Measurements from ENCODE around the gene SETD1B.
A peak's percentile ranks its signal among the peaks of the same experiment; 100 is the strongest.

The SETD1B gene

DNA sequence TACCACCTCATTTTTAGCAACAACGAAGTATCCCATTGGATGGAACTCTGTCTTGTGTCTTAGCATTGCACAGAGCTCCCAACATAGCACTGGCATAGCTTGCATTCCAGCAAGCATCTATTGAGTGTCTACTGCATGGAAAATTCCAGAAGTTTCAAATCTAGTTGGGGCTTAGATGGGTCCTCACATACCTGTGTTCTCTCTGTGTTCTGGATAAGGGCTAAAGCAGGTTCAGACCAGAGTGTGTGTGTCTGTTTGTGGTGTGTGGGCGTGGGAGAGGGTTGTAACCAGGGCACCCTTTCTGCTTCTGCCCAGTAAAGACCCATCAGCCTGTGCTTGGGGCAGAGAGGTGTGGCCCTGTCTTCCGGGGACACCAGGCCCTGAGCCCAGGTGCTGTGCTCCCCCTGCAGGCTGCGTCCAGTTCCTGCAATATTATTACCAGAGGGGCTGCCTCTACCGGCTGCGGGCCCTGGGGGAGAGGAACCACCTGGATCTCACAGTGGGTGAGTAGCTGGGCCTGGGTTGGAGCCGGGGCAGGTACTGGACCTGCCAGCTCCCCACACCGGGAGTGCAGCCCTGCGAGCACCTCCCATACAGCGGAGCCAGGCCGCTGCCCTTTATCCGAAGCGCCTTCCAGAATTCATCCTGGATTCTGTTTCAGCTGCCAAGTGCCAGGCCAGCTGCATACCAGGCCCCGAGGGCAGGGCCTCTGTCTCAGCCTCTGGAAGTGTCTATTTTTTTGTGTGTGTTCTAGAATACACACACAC is 30.6 kb upstream of the SETD1B start:
- H3K4me3 ChIP-seq (ENCODE audit: control insufficient read depth, low read depth, low read length): no peak overlapping the region
- TF ChIP-seq, protein P1, sequence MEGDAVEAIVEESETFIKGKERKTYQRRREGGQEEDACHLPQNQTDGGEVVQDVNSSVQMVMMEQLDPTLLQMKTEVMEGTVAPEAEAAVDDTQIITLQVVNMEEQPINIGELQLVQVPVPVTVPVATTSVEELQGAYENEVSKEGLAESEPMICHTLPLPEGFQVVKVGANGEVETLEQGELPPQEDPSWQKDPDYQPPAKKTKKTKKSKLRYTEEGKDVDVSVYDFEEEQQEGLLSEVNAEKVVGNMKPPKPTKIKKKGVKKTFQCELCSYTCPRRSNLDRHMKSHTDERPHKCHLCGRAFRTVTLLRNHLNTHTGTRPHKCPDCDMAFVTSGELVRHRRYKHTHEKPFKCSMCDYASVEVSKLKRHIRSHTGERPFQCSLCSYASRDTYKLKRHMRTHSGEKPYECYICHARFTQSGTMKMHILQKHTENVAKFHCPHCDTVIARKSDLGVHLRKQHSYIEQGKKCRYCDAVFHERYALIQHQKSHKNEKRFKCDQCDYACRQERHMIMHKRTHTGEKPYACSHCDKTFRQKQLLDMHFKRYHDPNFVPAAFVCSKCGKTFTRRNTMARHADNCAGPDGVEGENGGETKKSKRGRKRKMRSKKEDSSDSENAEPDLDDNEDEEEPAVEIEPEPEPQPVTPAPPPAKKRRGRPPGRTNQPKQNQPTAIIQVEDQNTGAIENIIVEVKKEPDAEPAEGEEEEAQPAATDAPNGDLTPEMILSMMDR (conservative IDR thresholded peaks at IDR 0.05; ENCODE audit: control insufficient read depth, insufficient read depth, low read depth, low read length): peak; percentile 78
- DNase-seq (ENCODE audit: low read depth): peak; percentile 62

GRCh38 chr12:121774968-121775474 is 28.8 kb upstream of the SETD1B start:
- TF ChIP-seq, protein P1 (conservative IDR thresholded peaks at IDR 0.05; ENCODE audit: control insufficient read depth, insufficient read depth, low read depth, low read length): no peak
- DNase-seq (ENCODE audit: low read depth): no peak
- H3K4me3 ChIP-seq (ENCODE audit: control insufficient read depth, low read depth, low read length): no peak overlapping the region

- TF ChIP-seq, protein P1 (conservative IDR thresholded peaks at IDR 0.05; ENCODE audit: control insufficient read depth, insufficient read depth, low read depth, low read length): no peak
- DNase-seq (ENCODE audit: low read depth): no peak
- H3K4me3 ChIP-seq (ENCODE audit: control insufficient read depth, low read depth, low read length): no peak overlapping the region
These were observed 28.3 kb upstream of the SETD1B start for GRCh38 chr12:121775501-121775900.

DNA sequence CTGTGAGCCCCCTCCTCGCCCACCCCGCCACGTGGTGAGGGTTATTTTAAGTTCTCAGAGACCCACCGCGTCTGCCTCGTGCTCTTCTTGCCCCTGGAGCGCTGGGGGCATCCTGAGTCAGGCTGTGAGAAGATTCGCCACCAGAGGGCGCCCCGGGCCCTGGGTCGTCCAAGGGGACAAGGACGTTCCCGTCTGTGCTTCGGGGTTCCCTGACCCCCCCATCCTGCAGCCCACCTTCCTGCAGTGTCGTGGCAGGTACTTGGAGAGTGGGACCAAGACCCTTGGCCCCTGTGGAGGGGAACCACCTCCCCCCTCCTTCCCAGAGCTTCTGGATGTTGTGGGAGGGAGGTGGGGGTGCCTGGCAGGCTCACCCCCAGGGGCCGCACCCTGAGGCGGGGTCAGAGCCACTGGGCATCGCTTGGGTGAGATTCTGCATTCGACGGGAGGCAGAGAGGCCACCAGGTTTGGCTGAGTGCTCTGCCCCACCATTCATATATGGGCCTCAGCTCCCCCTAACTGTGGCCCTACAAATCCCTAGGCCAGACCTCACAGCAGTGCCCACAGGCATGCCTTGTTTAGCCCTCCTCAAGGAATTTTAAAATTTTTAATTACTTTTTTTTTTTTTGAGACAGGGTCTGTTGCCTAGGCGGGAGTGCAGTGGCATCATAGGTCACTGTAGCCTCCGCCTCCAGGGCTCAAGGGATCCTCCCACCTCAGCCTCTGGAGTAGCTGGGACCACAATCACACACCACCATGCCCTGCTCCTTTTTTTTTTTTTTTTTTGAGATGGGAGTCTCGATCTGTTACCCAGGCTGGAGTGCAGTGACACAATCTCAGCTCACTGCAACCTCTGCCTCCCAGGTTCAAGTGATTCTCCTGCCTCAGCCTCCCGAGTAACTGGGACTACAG is 27.4 kb upstream of the SETD1B start:
- TF ChIP-seq, protein P1 (conservative IDR thresholded peaks at IDR 0.05; ENCODE audit: control insufficient read depth, insufficient read depth, low read depth, low read length): peak; percentile 70
- peak; percentile 60 for DNase-seq (ENCODE audit: low read depth)
- H3K4me3 ChIP-seq (ENCODE audit: control insufficient read depth, low read depth, low read length): no peak overlapping the region

GRCh38 chr12:121778567-121779421 is 25.0 kb upstream of the SETD1B start:
- TF ChIP-seq, protein P1 (conservative IDR thresholded peaks at IDR 0.05; ENCODE audit: control insufficient read depth, insufficient read depth, low read depth, low read length): no peak
- no peak for DNase-seq (ENCODE audit: low read depth)

GRCh38 chr12:121779422-121779895 is 24.4 kb upstream of the SETD1B start:
- no peak overlapping the region for H3K4me3 ChIP-seq (ENCODE audit: control insufficient read depth, low read depth, low read length)
- TF ChIP-seq, protein P1 (conservative IDR thresholded peaks at IDR 0.05; ENCODE audit: control insufficient read depth, insufficient read depth, low read depth, low read length): no peak
- DNase-seq (ENCODE audit: low read depth): no peak

More at GRCh38 chr12:121778567-121779421, 25.0 kb upstream of the SETD1B start:
- H3K4me3 ChIP-seq (ENCODE audit: control insufficient read depth, low read depth, low read length): no peak overlapping the region

All from fibroblast of mammary gland (primary cell).